HCEC 1CT (cell line): ENCODE results near the gene ZNF407.

Experiments used
- DNase-seq: peaks from one replicate; pipeline ENCODE4 v3.0.0-alpha.2; 2017

Gene ZNF407

GRCh38 chr18:74682141-74682990 is 84.7 kb downstream of the ZNF407 start:
- DNase-seq, result no peak

- DNase-seq, result peak; percentile 8
Measured at GRCh38 chr18:74682991-74683297, 85.3 kb downstream of the ZNF407 start.

- no peak for DNase-seq
Measured at GRCh38 chr18:74683573-74683972, 85.9 kb downstream of the ZNF407 start.

GRCh38 chr18:74689251-74689650 is 91.6 kb downstream of the ZNF407 start:
- peak; percentile 82 for DNase-seq

GRCh38 chr18:74692367-74693013 is 94.8 kb downstream of the ZNF407 start:
- no peak for DNase-seq

- no peak for DNase-seq
Measured at GRCh38 chr18:74694436-74694835, 96.8 kb downstream of the ZNF407 start.

GRCh38 chr18:74695170-74695569 is 97.5 kb downstream of the ZNF407 start:
- no peak for DNase-seq

- DNase-seq, result no peak
Measured at GRCh38 chr18:74698881-74699280, 101.2 kb downstream of the ZNF407 start.

- DNase-seq, result no peak
Measured at GRCh38 chr18:74699455-74699854, 101.8 kb downstream of the ZNF407 start.

- no peak for DNase-seq
Measured at GRCh38 chr18:74702950-74703349, 105.3 kb downstream of the ZNF407 start.

- no peak for DNase-seq
Measured at GRCh38 chr18:74708169-74708568, 110.5 kb downstream of the ZNF407 start.

- DNase-seq, result no peak
Measured at GRCh38 chr18:74709452-74709851, 111.8 kb downstream of the ZNF407 start.

GRCh38 chr18:74714120-74714519 is 116.5 kb downstream of the ZNF407 start:
- DNase-seq, result no peak

GRCh38 chr18:74714791-74715190 is 117.1 kb downstream of the ZNF407 start:
- DNase-seq, result no peak

GRCh38 chr18:74715306-74715705 is 117.6 kb downstream of the ZNF407 start:
- no peak for DNase-seq

GRCh38 chr18:74715865-74716712 is 118.4 kb downstream of the ZNF407 start:
- no peak for DNase-seq

- no peak for DNase-seq
Measured at GRCh38 chr18:74718312-74718711, 120.6 kb downstream of the ZNF407 start.

- DNase-seq, result peak; percentile 77
Measured at GRCh38 chr18:74722237-74722636, 124.6 kb downstream of the ZNF407 start.

- DNase-seq, result peak; percentile 89
Measured at GRCh38 chr18:74724186-74724585, 126.5 kb downstream of the ZNF407 start.

- DNase-seq, result no peak
Measured at GRCh38 chr18:74725690-74726089, 128.0 kb downstream of the ZNF407 start.

- DNase-seq, result no peak
Measured at GRCh38 chr18:74728586-74728985, 130.9 kb downstream of the ZNF407 start.

GRCh38 chr18:74731097-74731496 is 133.4 kb downstream of the ZNF407 start:
- peak; percentile 81 for DNase-seq

- DNase-seq, result no peak
Measured at GRCh38 chr18:74732380-74732779, 134.7 kb downstream of the ZNF407 start.

- no peak for DNase-seq
Measured at GRCh38 chr18:74733598-74733997, 135.9 kb downstream of the ZNF407 start.
